Ishikawa (cell line): ENCODE data around the gene PKP4.

Source experiments
- FOXM1 ChIP-seq: IDR thresholded peaks from 2 replicates; pipeline ENCODE4 v1.6.1; 2012; ENCODE audit warnings: low read depth, borderline replicate concordance
- NFIC ChIP-seq: IDR thresholded peaks from 2 replicates; pipeline ENCODE4 v1.6.1; 2012
- REST ChIP-seq: IDR thresholded peaks from 2 replicates; pipeline ENCODE4 v1.6.1; 2012; ENCODE audit warnings: low read depth, mild to moderate bottlenecking
- TAF1 ChIP-seq: IDR thresholded peaks from 2 replicates; pipeline ENCODE4 v1.6.1; 2012; ENCODE audit warnings: low read depth, mild to moderate bottlenecking

PKP4 gene

GRCh38 chr2:158730621-158731140, 273.9 kb downstream of the PKP4 start:
- no peak for TF ChIP-seq REST

GRCh38 chr2:158731386-158731785, 274.6 kb downstream of the PKP4 start:
- TF ChIP-seq FOXM1 (no peak), REST (no peak), TAF1 (no peak), NFIC (no peak)
